ENCODE data around the gene RAD51B.
A peak's percentile ranks its signal among the peaks of the same experiment; 100 is the strongest.
"Not testable (repeated sequence)": the region's sequence is repeated elsewhere in the genome, so short reads cannot be mapped to it uniquely, and the experiment has no call there.

RAD51B gene

DNA sequence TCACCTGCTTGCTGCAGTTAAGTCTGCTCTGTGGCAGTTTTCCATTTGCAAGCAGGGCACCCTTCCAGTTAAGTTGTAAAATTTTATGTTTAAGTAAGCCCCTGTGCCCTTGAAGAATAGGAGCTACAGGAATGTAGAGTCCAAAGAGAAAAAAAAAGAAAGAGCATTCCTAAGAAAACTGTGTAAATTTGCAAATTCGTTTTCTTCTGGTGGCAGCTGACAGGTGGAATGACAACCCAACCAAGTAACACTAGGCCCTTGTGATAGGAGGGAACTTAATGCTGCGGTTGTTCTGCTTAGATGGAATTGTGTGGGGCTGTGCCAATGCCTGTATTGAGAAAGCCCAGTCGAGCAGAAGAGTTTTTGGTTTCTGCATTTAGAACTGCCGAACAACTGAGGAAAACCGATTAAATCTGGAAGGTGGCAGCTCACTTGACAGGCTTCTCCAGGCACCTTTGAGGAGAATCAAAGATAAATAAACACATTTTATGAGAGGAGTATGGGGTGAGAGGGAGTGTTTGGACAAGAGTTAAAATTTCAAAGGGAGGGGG is 280.0 kb downstream of the RAD51B start:
- Histone ChIP-seq H3K4me3 (ENCODE audit: low read length) (no peak overlapping the region), H2BK15ac (replicated peaks; ENCODE audit: low read depth) (no peak overlapping the region), H2BK120ac (ENCODE audit: low read depth, low read length) (no peak overlapping the region), H3K79me1 (ENCODE audit: low read length) (no peaks in the 10 kb centered on the region), H2AK5ac (ENCODE audit: low read length) (no peak overlapping the region), H3K18ac (ENCODE audit: low read length) (no peak overlapping the region), H3K23ac (ENCODE audit: low read length) (no peak overlapping the region), H3K4me2 (ENCODE audit: low read length) (no peak overlapping the region), H4K8ac (ENCODE audit: low read depth, low read length) (no peak overlapping the region), H4K5ac (ENCODE audit: low read length) (no peak overlapping the region), H3K27ac (ENCODE audit: low read depth, low read length) (no peak overlapping the region), H3K4ac (ENCODE audit: low read depth, low read length) (no peak overlapping the region), H3K79me2 (ENCODE audit: control insufficient read depth, insufficient read depth, low read length) (no peaks in the 10 kb centered on the region), H3K9ac (ENCODE audit: low read length) (no peak overlapping the region), H2BK5ac (ENCODE audit: low read length) (no peak overlapping the region), H3K27me3 (ENCODE audit: insufficient read depth, low read length, poor library complexity) (no peaks in the 10 kb centered on the region), H3K36me3 (ENCODE audit: control insufficient read depth, insufficient read depth, low read length) (no peaks in the 10 kb centered on the region), H3K4me1 (ENCODE audit: control insufficient read depth, low read depth, low read length) (peaks cover 2% of the 10 kb centered on the region), H3K56ac (ENCODE audit: low read length) (no peak overlapping the region)
- DNase-seq: no peak
- WGBS (ENCODE audit: extremely low coverage, insufficient coverage, low lambda C conversion rate): no CpG with 5 or more reads among the region's 5 CpGs

DNA sequence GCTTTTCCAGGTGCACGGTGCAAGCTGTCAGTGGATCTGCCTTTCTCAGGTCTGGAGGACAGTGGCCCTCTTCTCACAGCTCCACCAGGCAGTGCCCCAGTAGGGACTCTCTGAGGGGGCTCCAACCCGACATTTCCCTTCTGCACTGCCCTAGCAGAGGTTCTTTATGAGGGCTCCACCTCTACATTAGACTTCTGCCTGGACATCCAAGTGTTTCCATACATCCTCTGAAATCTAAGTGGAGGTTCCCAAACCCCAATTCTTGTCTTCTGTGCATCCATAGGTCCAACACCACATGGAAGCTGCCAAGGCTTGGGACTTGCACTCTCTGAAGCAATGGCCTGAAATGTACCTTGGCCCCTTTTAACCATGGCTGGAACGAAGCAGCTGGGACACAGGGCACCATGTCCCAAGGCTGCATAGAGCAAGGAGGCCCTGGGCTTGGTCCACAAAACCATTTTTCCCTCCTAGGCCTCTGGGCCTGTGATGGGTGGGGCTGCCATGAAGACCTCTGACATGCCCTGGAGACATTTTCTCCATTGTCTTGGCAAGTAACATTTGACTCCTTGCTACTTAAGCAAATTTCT is 282.2 kb downstream of the RAD51B start:
- WGBS (ENCODE audit: extremely low coverage, insufficient coverage, low lambda C conversion rate): no CpG with 5 or more reads among the region's 3 CpGs
- H3K4me1 ChIP-seq (ENCODE audit: control insufficient read depth, low read depth, low read length); H2AK5ac ChIP-seq (ENCODE audit: low read length); H3K4me2 ChIP-seq (ENCODE audit: low read length); H2BK15ac ChIP-seq (replicated peaks; ENCODE audit: low read depth); H3K36me3 ChIP-seq (ENCODE audit: control insufficient read depth, insufficient read depth, low read length); H3K4me3 ChIP-seq (ENCODE audit: low read length); H3K79me1 ChIP-seq (ENCODE audit: low read length); H3K79me2 ChIP-seq (ENCODE audit: control insufficient read depth, insufficient read depth, low read length); H2BK5ac ChIP-seq (ENCODE audit: low read length); DNase-seq; H3K27ac ChIP-seq (ENCODE audit: low read depth, low read length); H4K5ac ChIP-seq (ENCODE audit: low read length); H3K9ac ChIP-seq (ENCODE audit: low read length); H3K18ac ChIP-seq (ENCODE audit: low read length); H3K27me3 ChIP-seq (ENCODE audit: insufficient read depth, low read length, poor library complexity); H2BK120ac ChIP-seq (ENCODE audit: low read depth, low read length); H3K4ac ChIP-seq (ENCODE audit: low read depth, low read length); H3K23ac ChIP-seq (ENCODE audit: low read length); H4K8ac ChIP-seq (ENCODE audit: low read depth, low read length); H3K56ac ChIP-seq (ENCODE audit: low read length): not testable (repeated sequence)

DNA sequence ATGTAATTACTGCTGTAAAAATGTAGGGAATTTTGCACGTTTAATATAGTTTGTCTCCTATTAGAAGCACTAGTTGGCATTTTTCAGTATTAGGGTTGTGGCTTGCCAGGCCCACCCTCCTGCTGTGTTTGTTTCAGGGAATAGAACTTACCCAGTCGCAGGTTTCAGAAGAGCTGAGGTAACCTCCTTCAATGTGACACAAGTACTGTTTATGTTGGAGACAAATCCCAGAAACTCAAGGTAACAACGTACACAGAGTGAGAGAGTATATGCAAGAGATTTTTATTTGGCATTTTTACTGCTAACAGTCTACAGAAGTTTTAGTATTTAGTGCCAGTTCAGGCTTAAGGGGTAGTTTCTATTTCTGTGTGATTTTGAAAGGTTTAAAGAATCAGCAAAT is 284.3 kb downstream of the RAD51B start:
- Histone ChIP-seq H4K8ac (ENCODE audit: low read depth, low read length) (no peak overlapping the region), H3K18ac (ENCODE audit: low read length) (peak overlapping the region; percentile 75), H2BK5ac (ENCODE audit: low read length) (peak overlapping the region; percentile 64), H3K56ac (ENCODE audit: low read length) (peak overlapping the region; percentile 43), H3K4me2 (ENCODE audit: low read length) (no peak overlapping the region), H3K23ac (ENCODE audit: low read length) (no peak overlapping the region), H3K79me1 (ENCODE audit: low read length) (no peaks in the 10 kb centered on the region), H2BK15ac (replicated peaks; ENCODE audit: low read depth) (peak overlapping the region; percentile 74), H3K79me2 (ENCODE audit: control insufficient read depth, insufficient read depth, low read length) (no peaks in the 10 kb centered on the region), H2BK120ac (ENCODE audit: low read depth, low read length) (no peak overlapping the region), H2AK5ac (ENCODE audit: low read length) (no peak overlapping the region), H3K9ac (ENCODE audit: low read length) (no peak overlapping the region), H3K27ac (ENCODE audit: low read depth, low read length) (no peak overlapping the region), H3K4ac (ENCODE audit: low read depth, low read length) (peak overlapping the region; percentile 70), H3K27me3 (ENCODE audit: insufficient read depth, low read length, poor library complexity) (no peaks in the 10 kb centered on the region), H4K5ac (ENCODE audit: low read length) (no peak overlapping the region), H3K4me1 (ENCODE audit: control insufficient read depth, low read depth, low read length) (peaks cover 2% of the 10 kb centered on the region), H3K4me3 (ENCODE audit: low read length) (no peak overlapping the region), H3K36me3 (ENCODE audit: control insufficient read depth, insufficient read depth, low read length) (no peaks in the 10 kb centered on the region)
- no CpG with 5 or more reads among the region's 3 CpGs for WGBS (ENCODE audit: extremely low coverage, insufficient coverage, low lambda C conversion rate)
- peak; percentile 70 for DNase-seq

DNA sequence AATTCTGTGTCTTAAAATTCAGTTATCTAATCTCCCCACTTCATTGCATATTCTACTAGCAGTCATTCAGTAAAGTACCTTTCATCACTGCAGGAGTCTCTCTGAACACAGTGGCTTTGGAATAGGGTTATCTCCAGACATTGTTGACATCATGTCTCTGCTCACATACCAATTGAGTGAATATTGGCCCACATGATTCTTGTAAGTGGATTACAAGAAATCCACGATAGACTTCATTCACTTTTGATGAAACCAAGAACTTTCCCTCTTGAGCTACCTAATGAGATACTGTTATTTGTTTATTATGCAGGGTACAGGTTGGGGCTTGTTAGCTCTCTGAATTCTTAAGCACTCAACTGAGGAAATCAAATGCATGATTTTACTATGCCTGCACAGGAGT is 284.9 kb downstream of the RAD51B start:
- Histone ChIP-seq H3K79me2 (ENCODE audit: control insufficient read depth, insufficient read depth, low read length) (no peaks in the 10 kb centered on the region), H2AK5ac (ENCODE audit: low read length) (no peak overlapping the region), H3K36me3 (ENCODE audit: control insufficient read depth, insufficient read depth, low read length) (no peaks in the 10 kb centered on the region), H2BK5ac (ENCODE audit: low read length) (no peak overlapping the region), H4K5ac (ENCODE audit: low read length) (no peak overlapping the region), H3K27me3 (ENCODE audit: insufficient read depth, low read length, poor library complexity) (no peaks in the 10 kb centered on the region), H3K27ac (ENCODE audit: low read depth, low read length) (no peak overlapping the region), H3K4me1 (ENCODE audit: control insufficient read depth, low read depth, low read length) (peaks cover 6% of the 10 kb centered on the region), H3K56ac (ENCODE audit: low read length) (no peak overlapping the region), H3K9ac (ENCODE audit: low read length) (no peak overlapping the region), H3K4me2 (ENCODE audit: low read length) (no peak overlapping the region), H3K79me1 (ENCODE audit: low read length) (no peaks in the 10 kb centered on the region), H3K4ac (ENCODE audit: low read depth, low read length) (no peak overlapping the region), H3K18ac (ENCODE audit: low read length) (peak overlapping the region; percentile 51), H4K8ac (ENCODE audit: low read depth, low read length) (no peak overlapping the region), H3K4me3 (ENCODE audit: low read length) (no peak overlapping the region), H2BK120ac (ENCODE audit: low read depth, low read length) (no peak overlapping the region), H2BK15ac (replicated peaks; ENCODE audit: low read depth) (no peak overlapping the region), H3K23ac (ENCODE audit: low read length) (no peak overlapping the region)
- peak; percentile 93 for DNase-seq
- no CpG with 5 or more reads among the region's 1 CpG for WGBS (ENCODE audit: extremely low coverage, insufficient coverage, low lambda C conversion rate)

DNA sequence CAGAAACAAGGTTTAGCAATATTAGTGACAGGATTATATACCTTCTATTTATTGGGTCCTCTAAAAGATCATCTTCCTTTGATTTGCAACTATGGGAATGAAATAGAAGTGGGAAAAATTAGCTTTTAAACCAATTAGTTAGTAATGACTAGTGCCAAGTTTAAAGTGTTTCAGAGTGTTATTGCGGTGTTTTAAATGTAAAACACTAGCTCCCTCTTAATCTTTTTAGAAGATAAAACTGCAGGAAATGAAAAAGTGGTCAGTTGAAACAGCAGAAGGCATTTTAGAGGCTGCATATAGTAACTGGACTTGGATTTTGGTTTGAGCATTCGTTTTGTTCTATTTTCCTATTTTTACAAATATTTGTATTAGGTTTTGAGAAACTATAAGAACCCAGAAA is 286.2 kb downstream of the RAD51B start:
- H3K9ac ChIP-seq (ENCODE audit: low read length): no peak overlapping the region
- no peaks in the 10 kb centered on the region for H3K27me3 ChIP-seq (ENCODE audit: insufficient read depth, low read length, poor library complexity)
- H3K56ac ChIP-seq (ENCODE audit: low read length): no peak overlapping the region
- H3K4me1 ChIP-seq (ENCODE audit: control insufficient read depth, low read depth, low read length): peaks cover 7% of the 10 kb centered on the region
- no CpG with 5 or more reads among the region's 2 CpGs for WGBS (ENCODE audit: extremely low coverage, insufficient coverage, low lambda C conversion rate)
- no peak overlapping the region for H2AK5ac ChIP-seq (ENCODE audit: low read length)
- no peak overlapping the region for H3K18ac ChIP-seq (ENCODE audit: low read length)
- no peak overlapping the region for H3K23ac ChIP-seq (ENCODE audit: low read length)
- H4K8ac ChIP-seq (ENCODE audit: low read depth, low read length): no peak overlapping the region
- no peaks in the 10 kb centered on the region for H3K79me1 ChIP-seq (ENCODE audit: low read length)
- no peak overlapping the region for H3K4me3 ChIP-seq (ENCODE audit: low read length)
- DNase-seq: no peak
- H3K4ac ChIP-seq (ENCODE audit: low read depth, low read length): no peak overlapping the region
- no peak overlapping the region for H3K4me2 ChIP-seq (ENCODE audit: low read length)
- H3K27ac ChIP-seq (ENCODE audit: low read depth, low read length): no peak overlapping the region
- no peak overlapping the region for H4K5ac ChIP-seq (ENCODE audit: low read length)
- no peak overlapping the region for H2BK120ac ChIP-seq (ENCODE audit: low read depth, low read length)
- no peak overlapping the region for H2BK15ac ChIP-seq (replicated peaks; ENCODE audit: low read depth)
- no peaks in the 10 kb centered on the region for H3K79me2 ChIP-seq (ENCODE audit: control insufficient read depth, insufficient read depth, low read length)
- no peak overlapping the region for H2BK5ac ChIP-seq (ENCODE audit: low read length)
- H3K36me3 ChIP-seq (ENCODE audit: control insufficient read depth, insufficient read depth, low read length): no peaks in the 10 kb centered on the region

DNA sequence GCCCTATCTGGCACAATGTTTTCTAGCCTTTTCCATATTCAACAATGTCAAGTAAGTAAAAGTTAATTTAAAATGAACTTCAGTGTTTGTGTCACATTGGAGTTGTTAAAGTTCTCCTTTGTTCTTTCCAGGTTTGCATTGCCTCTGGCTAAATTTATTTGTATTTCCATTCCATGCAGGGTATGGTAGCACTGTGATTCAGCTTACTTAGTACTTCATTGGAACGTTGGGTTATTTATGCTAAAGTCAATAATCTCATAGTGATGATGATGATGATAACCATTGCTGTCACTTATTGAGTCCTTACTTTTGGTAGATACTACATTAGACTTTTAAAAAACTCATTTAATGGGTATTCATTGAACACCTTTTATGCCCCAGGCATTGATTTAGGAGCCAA is 286.9 kb downstream of the RAD51B start:
- no peak overlapping the region for H4K5ac ChIP-seq (ENCODE audit: low read length)
- no peak overlapping the region for H3K23ac ChIP-seq (ENCODE audit: low read length)
- H2AK5ac ChIP-seq (ENCODE audit: low read length): no peak overlapping the region
- H3K4ac ChIP-seq (ENCODE audit: low read depth, low read length): no peak overlapping the region
- no peaks in the 10 kb centered on the region for H3K79me2 ChIP-seq (ENCODE audit: control insufficient read depth, insufficient read depth, low read length)
- H3K27me3 ChIP-seq (ENCODE audit: insufficient read depth, low read length, poor library complexity): no peaks in the 10 kb centered on the region
- H3K36me3 ChIP-seq (ENCODE audit: control insufficient read depth, insufficient read depth, low read length): no peaks in the 10 kb centered on the region
- no peak overlapping the region for H3K4me2 ChIP-seq (ENCODE audit: low read length)
- no peak overlapping the region for H2BK15ac ChIP-seq (replicated peaks; ENCODE audit: low read depth)
- H4K8ac ChIP-seq (ENCODE audit: low read depth, low read length): no peak overlapping the region
- no peak overlapping the region for H2BK5ac ChIP-seq (ENCODE audit: low read length)
- H3K18ac ChIP-seq (ENCODE audit: low read length): no peak overlapping the region
- H3K4me1 ChIP-seq (ENCODE audit: control insufficient read depth, low read depth, low read length): peaks cover 7% of the 10 kb centered on the region
- no peak for DNase-seq
- no peak overlapping the region for H2BK120ac ChIP-seq (ENCODE audit: low read depth, low read length)
- no peak overlapping the region for H3K56ac ChIP-seq (ENCODE audit: low read length)
- H3K9ac ChIP-seq (ENCODE audit: low read length): no peak overlapping the region
- no peak overlapping the region for H3K4me3 ChIP-seq (ENCODE audit: low read length)
- H3K79me1 ChIP-seq (ENCODE audit: low read length): no peaks in the 10 kb centered on the region
- H3K27ac ChIP-seq (ENCODE audit: low read depth, low read length): no peak overlapping the region
- no CpG with 5 or more reads among the region's 1 CpG for WGBS (ENCODE audit: extremely low coverage, insufficient coverage, low lambda C conversion rate)
